Measurements from ENCODE around the gene ASIP. TPM values are rescaled to one million over a fixed set of nuclear protein-coding genes. Genes with fewer than 3 reads are reported as not detected.

ASIP gene
- total and polyA plus RNA-seq, 2 of the 13 experiments (the other 11 are each of a cell fraction or from before 2014, with no cell fraction given): not detected

DNA sequence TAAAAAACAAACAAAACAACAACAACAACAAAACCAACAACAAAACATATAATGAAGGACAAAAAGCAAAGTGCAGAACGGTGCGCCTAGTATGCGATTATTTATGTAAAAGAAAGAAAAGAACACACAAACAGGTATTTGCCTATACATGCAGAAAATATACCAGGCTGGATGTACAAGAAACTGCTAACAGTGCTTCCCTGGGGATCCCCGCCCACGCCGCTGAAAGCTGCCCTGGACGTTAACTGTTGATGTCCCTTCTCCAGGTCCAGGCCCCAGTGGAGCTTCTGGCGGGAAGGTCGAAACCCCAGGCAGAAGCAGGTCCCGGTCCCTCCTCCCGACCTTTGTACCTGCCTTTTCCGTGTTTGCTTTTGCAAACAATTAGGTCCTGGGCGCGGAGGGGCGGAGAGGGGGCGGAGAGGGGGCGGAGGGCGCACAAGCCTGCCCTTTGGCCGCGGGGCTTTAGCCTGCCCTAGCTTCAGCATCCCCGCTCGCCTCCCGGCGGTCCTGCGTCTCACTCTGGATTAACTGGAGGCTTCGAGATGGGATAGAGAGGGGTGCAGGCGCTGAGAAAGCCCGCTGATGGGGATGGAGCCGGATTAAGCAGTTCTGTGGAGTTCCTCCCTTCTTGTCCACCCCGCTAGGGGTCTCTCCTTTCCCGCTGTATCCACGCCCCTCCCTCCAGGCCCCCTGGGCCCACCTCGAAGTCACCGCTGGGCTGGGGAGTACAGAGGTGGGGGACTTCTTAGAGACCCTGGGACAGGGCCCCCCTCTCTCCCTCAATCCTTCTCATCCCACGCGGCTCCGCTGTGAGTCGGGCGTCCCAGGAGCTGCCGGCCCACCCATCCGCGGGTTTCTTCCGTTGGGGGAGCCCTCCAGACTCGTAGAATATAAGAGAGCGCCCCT is 70.1 kb downstream of the ASIP start (continued):
- peak; percentile 94 for TF ChIP-seq TARDBP (CRISPR knock-in tag; IDR thresholded peaks at IDR 0.05)
- TF ChIP-seq, protein P1, sequence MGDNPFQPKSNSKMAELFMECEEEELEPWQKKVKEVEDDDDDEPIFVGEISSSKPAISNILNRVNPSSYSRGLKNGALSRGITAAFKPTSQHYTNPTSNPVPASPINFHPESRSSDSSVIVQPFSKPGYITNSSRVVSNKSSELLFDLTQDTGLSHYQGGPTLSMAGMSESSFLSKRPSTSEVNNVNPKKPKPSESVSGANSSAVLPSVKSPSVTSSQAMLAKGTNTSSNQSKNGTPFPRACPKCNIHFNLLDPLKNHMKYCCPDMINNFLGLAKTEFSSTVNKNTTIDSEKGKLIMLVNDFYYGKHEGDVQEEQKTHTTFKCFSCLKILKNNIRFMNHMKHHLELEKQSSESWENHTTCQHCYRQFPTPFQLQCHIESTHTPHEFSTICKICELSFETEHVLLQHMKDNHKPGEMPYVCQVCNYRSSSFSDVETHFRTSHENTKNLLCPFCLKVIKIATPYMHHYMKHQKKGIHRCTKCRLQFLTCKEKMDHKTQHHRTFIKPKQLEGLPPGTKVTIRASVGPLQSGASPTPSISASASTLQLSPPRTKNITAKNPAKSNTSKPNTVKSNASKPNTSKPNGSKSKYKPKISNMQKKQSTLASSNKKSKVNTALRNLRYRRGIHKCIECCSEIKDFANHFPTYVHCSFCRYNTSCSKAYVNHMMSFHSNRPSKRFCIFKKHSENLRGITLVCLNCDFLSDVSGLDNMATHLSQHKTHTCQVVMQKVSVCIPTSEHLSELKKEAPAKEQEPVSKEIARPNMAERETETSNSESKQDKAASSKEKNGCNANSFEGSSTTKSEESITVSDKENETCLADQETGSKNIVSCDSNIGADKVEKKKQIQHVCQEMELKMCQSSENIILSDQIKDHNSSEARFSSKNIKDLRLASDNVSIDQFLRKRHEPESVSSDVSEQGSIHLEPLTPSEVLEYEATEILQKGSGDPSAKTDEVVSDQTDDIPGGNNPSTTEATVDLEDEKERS (CRISPR knock-in tag; IDR thresholded peaks at IDR 0.05): peak; percentile 94
- peak; percentile 96 for TF ChIP-seq SOX13 (IDR thresholded peaks at IDR 0.05)
- TF ChIP-seq SOX13 (CRISPR knock-in tag; conservative IDR thresholded peaks at IDR 0.05 in 1 of 2, IDR thresholded peaks at IDR 0.05 in 1 of 2): peak in 1 of 2 experiments; percentile 99; a peak in 2 of 4 replicates
- TF ChIP-seq ZMYM4 (CRISPR knock-in tag; IDR thresholded peaks at IDR 0.05): peak; percentile 84
- TF ChIP-seq JDP2 (CRISPR knock-in tag; IDR thresholded peaks at IDR 0.05; ENCODE audit: borderline replicate concordance): peak; percentile 51; the same call in 1 of the 2 replicates
- no peak for TF ChIP-seq JUNB (CRISPR knock-in tag; IDR thresholded peaks at IDR 0.05; ENCODE audit: borderline replicate concordance)
- peak; percentile 51; the same call in 1 of the 2 replicates for TF ChIP-seq NFKBIZ (CRISPR knock-in tag; IDR thresholded peaks at IDR 0.05)
- no peak for TF ChIP-seq ZFP36 (IDR thresholded peaks at IDR 0.05; ENCODE audit: borderline replicate concordance, low read depth, low read length, partially characterized antibody)
- peak; percentile 94 for TF ChIP-seq ARID2 (CRISPR knock-in tag; IDR thresholded peaks at IDR 0.05; ENCODE audit: borderline replicate concordance)
- TF ChIP-seq, protein P2, sequence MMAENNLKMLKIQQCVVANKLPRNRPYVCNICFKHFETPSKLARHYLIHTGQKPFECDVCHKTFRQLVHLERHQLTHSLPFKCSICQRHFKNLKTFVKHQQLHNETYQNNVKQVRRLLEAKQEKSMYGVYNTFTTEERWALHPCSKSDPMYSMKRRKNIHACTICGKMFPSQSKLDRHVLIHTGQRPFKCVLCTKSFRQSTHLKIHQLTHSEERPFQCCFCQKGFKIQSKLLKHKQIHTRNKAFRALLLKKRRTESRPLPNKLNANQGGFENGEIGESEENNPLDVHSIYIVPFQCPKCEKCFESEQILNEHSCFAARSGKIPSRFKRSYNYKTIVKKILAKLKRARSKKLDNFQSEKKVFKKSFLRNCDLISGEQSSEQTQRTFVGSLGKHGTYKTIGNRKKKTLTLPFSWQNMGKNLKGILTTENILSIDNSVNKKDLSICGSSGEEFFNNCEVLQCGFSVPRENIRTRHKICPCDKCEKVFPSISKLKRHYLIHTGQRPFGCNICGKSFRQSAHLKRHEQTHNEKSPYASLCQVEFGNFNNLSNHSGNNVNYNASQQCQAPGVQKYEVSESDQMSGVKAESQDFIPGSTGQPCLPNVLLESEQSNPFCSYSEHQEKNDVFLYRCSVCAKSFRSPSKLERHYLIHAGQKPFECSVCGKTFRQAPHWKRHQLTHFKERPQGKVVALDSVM (CRISPR knock-in tag; IDR thresholded peaks at IDR 0.05): peak; percentile 66; the same call in 1 of the 2 replicates
- TF ChIP-seq RELA (CRISPR knock-in tag; IDR thresholded peaks at IDR 0.05): no peak; the same call in 1 of the 2 replicates
- TF ChIP-seq CENPT (CRISPR knock-in tag; IDR thresholded peaks at IDR 0.05; ENCODE audit: low read depth): no peak
- TF ChIP-seq NR2C2 (CRISPR knock-in tag; IDR thresholded peaks at IDR 0.05; ENCODE audit: borderline replicate concordance): peak; percentile 85
- TF ChIP-seq STAG1 (CRISPR knock-in tag; IDR thresholded peaks at IDR 0.05): no peak; the same call in none of the 2 replicates
- no peak for TF ChIP-seq TCF12 (IDR thresholded peaks at IDR 0.05)
- TF ChIP-seq TCF12 (CRISPR knock-in tag; IDR thresholded peaks at IDR 0.05): peak; percentile 91
- TF ChIP-seq, protein P3, sequence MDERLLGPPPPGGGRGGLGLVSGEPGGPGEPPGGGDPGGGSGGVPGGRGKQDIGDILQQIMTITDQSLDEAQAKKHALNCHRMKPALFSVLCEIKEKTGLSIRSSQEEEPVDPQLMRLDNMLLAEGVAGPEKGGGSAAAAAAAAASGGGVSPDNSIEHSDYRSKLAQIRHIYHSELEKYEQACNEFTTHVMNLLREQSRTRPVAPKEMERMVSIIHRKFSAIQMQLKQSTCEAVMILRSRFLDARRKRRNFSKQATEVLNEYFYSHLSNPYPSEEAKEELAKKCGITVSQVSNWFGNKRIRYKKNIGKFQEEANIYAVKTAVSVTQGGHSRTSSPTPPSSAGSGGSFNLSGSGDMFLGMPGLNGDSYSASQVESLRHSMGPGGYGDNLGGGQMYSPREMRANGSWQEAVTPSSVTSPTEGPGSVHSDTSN (CRISPR knock-in tag; IDR thresholded peaks at IDR 0.05): no peak
- TF ChIP-seq NFE2L1 (CRISPR knock-in tag; IDR thresholded peaks at IDR 0.05; ENCODE audit: borderline replicate concordance): no peak

Measured in HepG2 (cell line).